Erythroblast (primary cell): Measurements from ENCODE around the gene KCTD2.

Experiments used
- GATA1 ChIP-seq: IDR thresholded peaks from 2 replicates; pipeline ENCODE4 v1.6.1; 2011; ENCODE audit warnings: low read depth, mild to moderate bottlenecking, control low read depth, low read length, moderate library complexity
- POLR2A ChIP-seq: IDR thresholded peaks from 2 replicates; pipeline ENCODE4 v1.6.1; 2011; ENCODE audit warnings: mild to moderate bottlenecking, low read length

DNA sequence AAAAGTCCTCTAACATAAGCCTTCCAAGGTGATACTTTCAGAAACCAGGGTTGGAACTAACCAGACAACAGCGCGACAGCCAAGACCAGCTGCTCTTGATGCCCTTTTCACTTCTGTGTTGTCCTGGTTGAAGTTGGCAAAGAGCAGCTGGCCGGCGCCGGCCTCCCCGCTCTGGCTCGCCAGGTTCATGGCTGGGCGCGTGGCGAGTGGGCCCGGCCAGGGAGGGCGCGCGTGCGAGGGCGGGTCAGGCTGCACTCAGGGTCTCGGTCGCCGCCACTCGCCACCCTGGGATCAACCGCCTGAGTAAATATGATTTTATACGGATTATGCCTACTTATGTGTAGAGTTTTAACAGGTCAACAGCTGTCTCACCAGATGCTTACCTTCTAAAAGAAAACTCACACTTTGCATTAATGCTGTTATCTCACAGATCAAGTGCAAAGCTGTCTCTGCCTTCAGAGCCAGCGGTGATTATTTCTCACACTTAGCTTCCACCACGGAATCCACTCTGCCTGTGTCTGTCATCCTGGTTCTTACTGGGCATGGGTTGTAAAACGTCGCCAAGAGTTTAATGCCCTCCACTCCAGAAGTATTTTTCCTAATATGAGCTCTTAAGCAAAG is 13.5 kb downstream of the KCTD2 start:
- TF ChIP-seq POLR2A (no peak), GATA1 (no peak)
